SKM-1 (cell line): ENCODE results near the gene RIN3.
A peak's percentile ranks its signal among the peaks of the same experiment; 100 is the strongest.

ENCODE experiments used
- DNase-seq: peaks from one replicate; lab custom pipeline; 2025; ENCODE audit not compliant: unreplicated experiment; lab: John Stamatoyannopoulos, UW

RIN3 gene

DNA sequence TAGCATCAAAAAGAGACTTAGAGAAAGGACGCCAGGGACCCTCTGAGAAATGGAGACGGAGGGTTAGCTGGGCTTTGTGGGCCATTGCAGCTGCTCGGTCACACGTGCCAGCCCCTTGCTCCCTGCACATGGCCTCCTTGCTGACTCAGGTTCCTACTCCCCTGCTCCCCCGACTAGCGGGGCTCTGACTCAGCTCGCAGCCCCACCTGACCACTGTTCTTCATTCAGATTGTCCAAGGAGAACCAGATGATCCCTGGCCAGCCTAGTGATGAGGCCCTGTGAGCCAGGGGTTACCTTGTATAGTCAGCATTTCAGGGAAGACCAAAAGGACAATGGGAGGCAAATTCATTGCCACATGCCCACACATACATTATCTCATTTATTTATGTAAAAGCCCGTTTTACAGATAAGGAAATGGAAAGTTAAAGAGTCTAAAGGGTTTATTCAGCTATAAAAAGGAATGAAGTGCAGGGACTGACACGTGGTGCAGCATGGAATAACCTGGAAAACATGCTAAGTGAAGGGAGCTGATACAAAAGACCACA lies 131.5 kb downstream of the RIN3 start:
- no peak for DNase-seq

DNA sequence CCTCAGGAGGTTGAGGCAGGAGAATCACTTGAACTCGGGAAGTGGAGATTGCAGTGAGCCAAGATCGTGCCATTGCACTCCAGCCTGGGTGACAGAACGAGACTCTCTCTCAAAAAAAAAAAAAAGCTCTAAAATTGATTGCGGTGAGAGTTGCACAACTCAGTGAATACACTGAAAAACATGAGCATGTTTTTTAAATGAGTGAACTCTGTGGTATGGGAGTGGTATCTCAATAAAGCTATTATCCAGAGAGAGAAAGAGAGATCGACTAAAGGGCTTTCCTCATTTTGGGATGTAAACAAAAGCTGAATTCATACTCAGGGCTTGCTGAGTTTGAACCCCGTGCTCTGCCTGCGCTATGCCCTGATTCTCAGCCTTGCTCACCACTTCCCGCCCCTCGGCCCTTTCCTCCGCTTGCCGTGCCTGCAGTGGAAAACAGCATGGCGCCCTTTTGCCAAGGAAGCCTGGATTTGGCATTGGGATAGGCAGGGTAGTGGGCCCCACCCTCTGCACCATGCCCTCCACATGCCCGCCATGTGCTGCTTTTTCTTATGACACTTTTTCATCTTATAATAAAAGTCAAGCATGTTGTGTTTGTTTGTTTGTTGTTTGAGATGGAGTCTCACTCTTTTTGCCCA lies 132.4 kb downstream of the RIN3 start:
- no peak for DNase-seq

DNA sequence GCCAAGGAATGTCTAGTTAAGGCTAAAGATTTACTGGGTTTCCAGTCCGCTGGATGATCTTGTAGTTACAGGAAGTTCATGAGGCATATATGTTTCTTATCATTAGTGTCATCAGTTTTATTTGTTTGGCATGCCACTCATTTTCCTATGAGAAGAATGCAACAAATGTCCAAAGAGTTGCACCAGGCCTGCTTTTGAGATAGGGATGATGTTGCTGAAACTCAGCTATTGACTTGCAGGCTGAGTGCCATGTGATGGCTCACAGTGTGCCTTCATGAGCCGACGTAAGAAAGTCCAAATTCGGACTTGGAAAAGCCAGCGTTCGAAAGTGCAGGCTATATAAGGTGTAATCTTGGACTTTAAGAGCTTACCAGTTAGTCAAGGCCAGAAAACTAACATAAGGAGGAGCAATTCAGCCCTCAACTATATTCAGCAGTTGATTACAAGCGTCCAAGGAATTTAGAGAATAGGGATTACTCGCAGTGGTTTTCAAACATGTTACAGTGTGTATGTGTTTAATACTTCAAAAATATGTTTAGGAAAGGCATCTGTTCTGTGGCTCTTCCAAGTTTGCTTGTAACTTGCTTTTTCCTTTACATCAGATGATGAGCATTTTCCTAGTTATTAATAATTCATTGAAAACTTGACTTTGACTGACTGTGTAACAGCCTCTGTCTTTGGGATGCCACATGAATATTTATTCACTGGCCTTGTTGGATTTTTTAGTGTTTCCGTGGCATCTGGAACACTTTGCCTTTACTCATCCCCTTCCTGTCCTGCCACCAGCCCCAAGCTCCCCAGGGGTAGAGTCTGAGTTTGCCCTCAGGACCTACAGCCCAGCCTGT lies 133.6 kb downstream of the RIN3 start:
- DNase-seq, result no peak

- DNase-seq, result peak; percentile 8
Observed at GRCh38 chr14:92647797-92648279, 134.3 kb downstream of the RIN3 start.

DNA sequence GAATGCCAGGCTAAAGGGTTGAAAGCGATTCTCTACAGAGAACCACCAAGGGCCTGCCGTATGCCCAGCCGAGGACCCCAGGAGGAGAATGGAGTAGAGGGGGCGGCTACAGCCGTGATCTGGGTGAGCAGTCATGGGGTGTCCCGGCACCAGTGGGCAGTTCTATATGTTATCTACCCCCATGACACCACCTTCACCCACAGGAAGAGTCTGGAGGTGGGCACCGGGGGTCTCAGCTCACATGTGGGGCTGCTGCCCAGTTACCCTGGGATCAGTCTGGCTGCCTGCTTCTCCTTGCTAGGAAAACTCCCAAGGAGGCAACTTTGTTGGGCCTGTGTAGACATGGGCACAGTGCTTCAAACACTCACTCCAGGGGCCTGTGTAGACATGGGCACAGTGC lies 135.5 kb downstream of the RIN3 start:
- DNase-seq, result no peak

DNA sequence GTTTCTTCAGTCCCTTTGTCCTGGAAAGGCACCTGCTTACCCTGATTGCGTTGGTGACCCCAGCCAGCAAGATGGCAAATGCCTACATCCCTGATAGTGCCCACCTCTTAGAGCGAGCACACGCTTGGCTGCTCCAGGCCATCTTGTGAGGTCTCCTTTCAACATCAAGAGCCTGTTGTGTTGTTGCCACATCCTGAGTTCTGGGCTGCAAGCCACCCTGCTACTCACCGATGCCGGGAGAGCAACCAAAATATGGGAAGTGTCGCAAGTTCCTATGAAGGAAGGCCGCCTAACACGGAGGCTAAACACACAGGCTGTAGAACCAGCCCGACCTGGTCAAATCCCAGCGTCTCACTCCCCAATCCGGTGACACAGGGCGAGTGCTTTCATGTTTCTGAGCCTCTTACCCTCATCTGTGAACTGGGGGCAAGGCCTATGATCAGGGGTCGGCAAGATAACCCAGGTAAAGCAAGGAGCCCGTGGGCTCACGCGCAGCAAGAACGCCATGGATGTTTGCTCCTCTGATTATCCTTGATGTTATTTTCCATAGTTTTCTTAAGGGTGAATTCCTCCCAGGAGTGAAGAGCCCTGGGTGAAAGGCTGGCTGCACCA lies 136.5 kb downstream of the RIN3 start:
- DNase-seq, result peak; percentile 82

- DNase-seq, result no peak
Observed at GRCh38 chr14:92650581-92651105, 137.1 kb downstream of the RIN3 start.

- DNase-seq, result peak; percentile 31
Observed at GRCh38 chr14:92651106-92651757, 137.7 kb downstream of the RIN3 start.

DNA sequence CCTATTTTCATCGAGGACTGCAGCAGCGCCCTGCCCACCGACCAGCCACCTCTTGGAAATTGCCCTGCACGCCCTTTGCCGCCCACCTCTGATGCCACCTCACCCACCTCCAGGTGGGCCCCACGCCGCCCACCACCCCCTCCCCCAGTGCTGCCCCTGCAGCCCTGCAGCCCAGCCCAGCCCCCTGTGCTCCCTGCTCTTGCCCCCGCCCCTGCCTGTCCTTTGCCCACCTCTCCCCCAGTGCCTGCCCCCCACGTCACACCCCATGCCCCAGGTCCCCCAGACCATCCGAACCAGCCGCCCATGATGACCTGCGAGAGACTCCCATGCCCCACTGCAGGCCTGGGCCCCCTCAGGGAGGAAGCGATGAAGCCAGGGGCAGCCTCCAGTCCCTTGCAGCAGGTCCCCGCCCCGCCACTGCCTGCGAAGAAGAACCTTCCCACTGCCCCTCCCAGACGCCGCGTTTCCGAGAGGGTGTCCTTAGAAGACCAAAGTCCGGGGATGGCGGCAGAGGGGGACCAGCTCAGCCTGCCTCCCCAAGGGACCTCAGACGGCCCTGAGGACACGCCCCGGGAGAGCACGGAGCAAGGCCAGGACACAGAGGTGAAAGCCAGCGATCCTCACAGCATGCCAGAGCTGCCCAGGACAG lies 138.3 kb downstream of the RIN3 start:
- DNase-seq, result no peak

- DNase-seq, result no peak
Observed at GRCh38 chr14:92652413-92653151, 139.0 kb downstream of the RIN3 start.

GRCh38 chr14:92653162-92653651 lies 139.6 kb downstream of the RIN3 start:
- no peak for DNase-seq

DNA sequence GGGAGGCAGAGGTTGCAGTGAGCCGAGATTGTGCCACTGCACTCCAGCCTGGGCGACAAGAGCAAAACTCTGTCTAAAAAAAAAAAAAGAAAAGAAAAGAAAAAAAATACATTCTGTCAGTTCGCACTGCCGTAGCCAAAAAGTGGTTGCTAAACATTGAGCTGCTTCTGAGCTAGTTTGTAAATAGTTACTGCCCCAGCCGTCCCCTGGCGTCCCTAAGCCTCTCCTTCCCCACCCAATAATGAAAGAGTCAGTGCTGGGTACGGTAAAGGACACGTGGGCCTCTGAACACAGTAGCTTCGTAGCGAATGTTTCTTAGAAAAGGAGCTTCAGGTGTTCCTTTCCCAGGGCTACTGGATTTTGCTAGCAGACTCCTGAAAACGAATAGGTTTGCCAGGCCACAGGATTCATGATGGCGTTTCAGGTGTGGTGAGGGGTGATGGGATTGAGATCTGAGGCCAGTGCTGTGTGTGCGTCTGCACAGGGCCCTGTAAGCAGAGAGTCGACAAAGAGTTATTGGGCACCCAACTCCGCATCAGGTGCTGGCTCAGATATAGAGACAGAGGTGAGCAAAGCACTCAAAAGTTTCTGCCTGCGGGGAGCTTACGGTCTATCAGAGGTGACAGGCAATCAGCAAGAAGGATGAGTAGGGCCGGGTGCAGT lies 140.8 kb downstream of the RIN3 start:
- DNase-seq, result no peak

GRCh38 chr14:92655419-92656201 lies 142.0 kb downstream of the RIN3 start:
- no peak for DNase-seq

DNA sequence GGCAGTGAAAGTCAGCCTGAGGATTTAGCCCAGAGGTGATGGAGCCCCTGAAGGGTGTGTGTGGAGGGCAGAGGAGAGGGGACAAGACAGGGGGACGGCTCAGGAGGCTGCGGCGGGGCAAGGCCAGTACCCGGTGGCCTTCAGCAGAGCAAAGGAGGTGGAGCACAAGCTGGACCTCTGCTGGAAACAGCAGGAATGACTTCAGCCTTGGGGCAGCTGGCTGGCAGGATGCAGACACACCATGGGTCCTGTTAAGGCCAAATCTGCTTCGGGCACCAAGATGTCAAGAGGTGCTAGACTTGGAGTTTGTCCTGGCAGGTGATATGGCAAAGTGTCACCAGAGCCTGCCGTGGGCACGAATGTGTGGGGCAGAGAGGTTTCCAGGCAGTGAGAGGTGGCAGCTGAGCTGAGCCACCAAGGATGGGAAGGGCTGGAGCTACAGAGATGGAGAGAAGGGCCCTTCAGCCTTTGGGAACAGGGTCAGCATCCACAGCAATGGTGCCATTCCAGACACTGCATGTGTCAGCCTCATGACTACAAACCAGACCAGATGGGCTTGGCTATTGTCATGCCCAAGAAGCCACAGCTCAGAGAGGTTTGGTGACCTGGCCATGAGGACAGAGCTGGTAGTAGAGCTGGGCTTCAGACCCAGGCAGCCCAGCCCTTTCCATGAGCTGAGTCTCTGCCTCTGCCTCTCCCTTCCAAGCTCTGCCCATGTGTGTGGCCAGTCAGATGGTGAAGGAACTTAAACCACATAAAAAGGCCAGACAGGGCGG lies 142.9 kb downstream of the RIN3 start:
- DNase-seq, result no peak

- peak; percentile 41 for DNase-seq
Observed at GRCh38 chr14:92657457-92658142, 144.0 kb downstream of the RIN3 start.

- DNase-seq, result no peak
Observed at GRCh38 chr14:92658160-92658559, 144.6 kb downstream of the RIN3 start.

- no peak for DNase-seq
Observed at GRCh38 chr14:92658684-92659083, 145.1 kb downstream of the RIN3 start.
